ENCODE results near the gene CLCN2.

CLCN2 gene

DNA sequence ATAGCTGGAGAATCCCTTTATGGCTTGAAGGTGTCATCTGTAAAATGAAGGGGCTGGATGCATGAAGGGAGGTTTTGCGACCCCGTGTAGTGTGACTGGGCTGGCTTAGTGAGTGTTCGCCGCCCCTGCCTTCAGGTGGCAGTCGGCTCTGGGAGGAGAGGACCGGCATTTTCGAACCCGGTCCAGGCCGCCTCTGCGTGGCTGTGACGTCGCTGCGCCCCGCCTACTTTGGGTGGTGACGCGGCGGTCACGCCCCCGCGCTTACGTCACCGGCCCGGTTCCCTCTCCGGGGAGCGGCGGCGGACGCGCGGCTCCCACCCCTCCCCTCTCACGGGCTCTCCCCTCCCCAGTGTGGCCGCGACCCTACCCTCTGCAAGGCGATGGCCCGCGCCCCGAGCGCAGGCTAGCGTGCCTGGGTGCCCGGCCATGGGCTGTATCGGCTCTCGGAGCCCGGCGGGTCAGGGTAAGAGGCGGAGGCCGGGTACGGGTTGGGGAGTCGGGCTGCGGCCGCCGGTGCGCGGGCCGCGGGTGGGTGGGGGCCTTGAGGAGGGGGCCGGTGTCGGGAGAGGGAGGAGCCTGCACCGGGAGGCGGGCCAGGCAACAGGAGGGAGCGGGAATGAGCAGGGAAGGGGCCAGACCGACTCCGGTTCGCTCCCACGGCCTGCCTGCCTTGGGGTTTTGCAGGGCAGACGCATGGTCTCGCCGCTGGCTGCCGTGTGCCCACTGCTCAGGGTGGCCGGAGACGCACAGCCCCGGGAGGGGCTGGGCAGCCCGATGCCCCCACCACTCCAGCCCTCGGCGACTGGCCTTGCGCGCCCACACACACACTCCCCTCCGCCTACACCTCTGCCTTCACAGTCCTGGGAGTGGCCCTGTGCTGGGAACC, 25.5 kb downstream of the CLCN2 start:
- no peaks in the 10 kb centered on the region for H3K9me3 Mint-ChIP-seq
- peaks cover 45% of the 10 kb centered on the region for H3K36me3 Mint-ChIP-seq (ENCODE audit: low read depth)
- peak overlapping the region; percentile 88 for H3K4me3 Mint-ChIP-seq
- peak overlapping the region; percentile 88 for H3K27ac Mint-ChIP-seq
- H3K27me3 Mint-ChIP-seq: no peaks in the 10 kb centered on the region
- H3K4me1 Mint-ChIP-seq (ENCODE audit: low read depth): peaks cover 66% of the 10 kb centered on the region

DNA sequence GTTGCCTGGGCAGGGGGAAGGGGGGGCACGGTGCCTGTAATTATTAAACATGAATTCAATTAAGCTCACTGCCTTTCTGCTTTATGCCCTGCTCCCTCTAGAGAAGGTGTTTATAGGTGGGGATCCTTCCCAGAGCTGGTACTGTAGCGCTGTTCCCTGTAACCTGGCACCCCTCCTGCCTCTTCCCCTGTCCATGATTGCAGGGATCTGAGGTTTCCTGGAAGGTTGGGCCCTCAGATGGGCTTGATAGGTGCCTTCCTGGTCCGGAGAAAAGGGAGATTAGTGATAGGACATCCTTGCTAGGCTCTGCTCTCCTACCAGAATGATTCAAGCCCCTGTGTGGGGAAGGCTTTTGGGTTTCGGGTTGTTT, 26.1 kb downstream of the CLCN2 start:
- Mint-ChIP-seq H3K27me3 (no peaks in the 10 kb centered on the region), H3K4me1 (ENCODE audit: low read depth) (peaks cover 70% of the 10 kb centered on the region), H3K4me3 (peak overlapping the region; percentile 88), H3K27ac (peak overlapping the region; percentile 88), H3K9me3 (no peaks in the 10 kb centered on the region), H3K36me3 (ENCODE audit: low read depth) (peaks cover 50% of the 10 kb centered on the region)

DNA sequence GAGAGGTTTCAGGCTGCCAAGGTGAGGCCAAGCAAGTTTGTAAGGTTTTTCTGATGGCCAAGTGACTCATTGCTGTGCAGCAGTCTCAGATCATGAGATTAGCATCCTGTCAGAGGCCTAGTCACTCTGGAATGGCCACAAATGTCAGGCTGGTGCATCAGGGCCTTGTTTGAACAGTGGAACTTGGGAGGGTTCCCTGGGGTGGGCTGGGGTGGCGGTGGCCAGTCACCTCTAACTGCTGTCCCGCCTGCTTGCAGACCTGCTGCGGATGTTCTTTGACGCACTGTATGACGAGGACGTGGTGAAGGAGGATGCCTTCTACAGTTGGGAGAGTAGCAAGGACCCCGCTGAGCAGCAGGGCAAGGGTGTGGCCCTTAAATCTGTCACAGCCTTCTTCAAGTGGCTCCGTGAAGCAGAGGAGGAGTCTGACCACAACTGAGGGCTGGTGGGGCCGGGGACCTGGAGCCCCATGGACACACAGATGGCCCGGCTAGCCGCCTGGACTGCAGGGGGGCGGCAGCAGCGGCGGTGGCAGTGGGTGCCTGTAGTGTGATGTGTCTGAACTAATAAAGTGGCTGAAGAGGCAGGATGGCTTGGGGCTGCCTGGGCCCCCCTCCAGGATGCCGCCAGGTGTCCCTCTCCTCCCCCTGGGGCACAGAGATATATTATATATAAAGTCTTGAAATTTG, 26.8 kb downstream of the CLCN2 start:
- Mint-ChIP-seq H3K4me1 (ENCODE audit: low read depth) (peaks cover 74% of the 10 kb centered on the region), H3K9me3 (no peaks in the 10 kb centered on the region), H3K4me3 (peak overlapping the region; percentile 60), H3K27ac (peak overlapping the region; percentile 96), H3K36me3 (ENCODE audit: low read depth) (peaks cover 55% of the 10 kb centered on the region), H3K27me3 (no peaks in the 10 kb centered on the region)

DNA sequence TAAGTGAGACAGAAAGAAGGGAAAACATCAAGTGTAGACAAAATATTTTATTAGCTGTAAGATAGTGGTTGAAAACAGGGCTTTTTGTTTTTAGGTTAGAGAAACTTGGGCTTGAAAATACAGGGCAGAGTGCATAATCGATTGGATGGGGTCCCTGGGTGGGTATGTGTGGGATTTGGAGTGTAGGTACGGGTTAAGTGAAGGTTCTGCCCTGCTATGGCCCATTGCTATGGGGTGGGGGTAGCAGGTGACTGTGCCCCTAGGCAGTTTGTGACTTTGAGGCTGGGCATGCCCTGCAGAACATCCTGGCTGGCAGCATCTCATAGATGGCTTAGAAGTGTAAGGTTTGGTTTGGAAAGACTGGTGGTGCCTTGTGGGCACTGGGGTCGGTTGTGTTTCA, 27.7 kb downstream of the CLCN2 start:
- H3K36me3 Mint-ChIP-seq (ENCODE audit: low read depth): peaks cover 65% of the 10 kb centered on the region
- no peaks in the 10 kb centered on the region for H3K9me3 Mint-ChIP-seq
- no peaks in the 10 kb centered on the region for H3K27me3 Mint-ChIP-seq
- peak overlapping the region; percentile 84 for H3K27ac Mint-ChIP-seq
- peaks cover 80% of the 10 kb centered on the region for H3K4me1 Mint-ChIP-seq (ENCODE audit: low read depth)
- peak overlapping the region; percentile 15 for H3K4me3 Mint-ChIP-seq

DNA sequence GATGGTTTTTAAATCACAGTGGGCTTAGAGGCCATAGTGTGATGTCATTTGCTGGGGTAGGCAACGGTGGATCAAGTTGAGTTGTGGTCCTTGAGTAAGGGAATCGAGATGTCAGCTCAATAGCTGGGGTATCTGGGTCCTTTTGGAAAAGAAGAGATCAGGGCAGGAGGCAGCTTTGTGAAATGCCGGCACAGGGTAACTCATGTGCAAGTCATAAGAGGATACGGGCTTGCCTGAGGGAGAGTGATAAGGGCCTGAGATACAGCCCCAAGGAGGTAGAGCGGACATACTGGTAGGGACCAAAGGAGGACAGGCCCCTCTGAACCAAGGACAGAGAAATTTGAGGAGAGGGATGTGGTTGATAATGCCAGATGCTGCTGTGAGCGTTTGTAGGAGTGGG, 28.2 kb downstream of the CLCN2 start:
- Mint-ChIP-seq H3K4me3 (peak overlapping the region; percentile 17), H3K27me3 (no peaks in the 10 kb centered on the region), H3K9me3 (no peaks in the 10 kb centered on the region), H3K4me1 (ENCODE audit: low read depth) (peaks cover 79% of the 10 kb centered on the region), H3K36me3 (ENCODE audit: low read depth) (peaks cover 69% of the 10 kb centered on the region), H3K27ac (peak overlapping the region; percentile 84)

DNA sequence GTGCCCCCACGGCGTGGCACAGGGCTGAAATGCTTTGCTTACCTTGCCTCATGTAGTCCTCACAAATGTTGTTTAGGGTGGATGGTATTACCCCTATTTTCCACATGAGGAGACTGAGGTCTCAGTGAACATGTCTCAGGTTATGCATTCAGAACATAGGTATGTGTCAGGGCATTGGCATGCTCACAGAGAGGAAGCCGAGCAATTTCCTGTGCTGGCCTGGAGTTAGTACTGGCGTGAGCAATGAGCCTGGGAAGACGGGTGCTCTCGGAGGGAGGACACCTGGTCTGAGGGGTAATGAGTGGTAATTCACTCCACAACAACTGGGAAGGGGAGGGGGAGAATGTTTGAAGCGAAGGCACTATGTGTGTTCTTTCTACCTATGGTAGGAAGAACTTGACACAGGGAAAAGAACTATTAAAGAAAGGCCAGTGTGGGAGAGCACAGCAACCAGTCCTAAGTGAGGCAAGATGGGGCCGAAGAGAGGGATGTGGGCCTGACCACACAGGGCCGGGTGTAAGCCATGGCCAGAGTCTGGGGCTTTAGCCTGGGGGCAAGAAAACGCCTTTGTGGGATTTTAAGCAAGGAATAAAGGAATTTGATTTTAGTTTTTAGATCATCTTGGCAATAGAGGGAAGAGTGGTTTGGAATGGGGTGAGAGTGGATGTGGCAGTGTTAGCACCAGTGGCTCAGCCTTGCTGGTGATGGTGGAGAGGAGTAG, 28.9 kb downstream of the CLCN2 start:
- H3K36me3 Mint-ChIP-seq (ENCODE audit: low read depth): peaks cover 75% of the 10 kb centered on the region
- H3K27ac Mint-ChIP-seq: peak overlapping the region; percentile 84
- peaks cover 72% of the 10 kb centered on the region for H3K4me1 Mint-ChIP-seq (ENCODE audit: low read depth)
- H3K4me3 Mint-ChIP-seq: no peak overlapping the region
- H3K9me3 Mint-ChIP-seq: no peaks in the 10 kb centered on the region
- no peaks in the 10 kb centered on the region for H3K27me3 Mint-ChIP-seq

DNA sequence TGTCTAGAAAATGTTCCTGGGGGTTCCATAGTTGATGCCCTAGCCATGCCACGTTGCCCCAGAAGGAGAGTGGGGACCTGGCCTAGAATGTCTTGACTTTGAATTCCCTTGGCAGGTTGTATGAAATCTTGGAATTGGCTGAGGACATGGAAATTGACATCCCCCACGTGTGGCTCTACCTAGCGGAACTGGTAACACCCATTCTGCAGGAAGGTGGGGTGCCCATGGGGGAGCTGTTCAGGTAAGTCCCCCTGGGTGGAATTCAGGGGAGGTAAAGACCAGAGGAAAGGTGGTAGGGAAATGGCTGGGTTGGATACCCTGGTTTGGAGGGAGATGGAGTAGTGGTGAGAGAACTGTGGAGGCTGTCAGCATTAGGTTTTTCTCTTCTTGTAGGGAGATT, 32.9 kb downstream of the CLCN2 start:
- Mint-ChIP-seq H3K9me3 (no peaks in the 10 kb centered on the region), H3K36me3 (ENCODE audit: low read depth) (peaks cover 94% of the 10 kb centered on the region), H3K4me1 (ENCODE audit: low read depth) (peaks cover 62% of the 10 kb centered on the region), H3K27me3 (no peaks in the 10 kb centered on the region), H3K4me3 (no peak overlapping the region), H3K27ac (peak overlapping the region; percentile 81)

DNA sequence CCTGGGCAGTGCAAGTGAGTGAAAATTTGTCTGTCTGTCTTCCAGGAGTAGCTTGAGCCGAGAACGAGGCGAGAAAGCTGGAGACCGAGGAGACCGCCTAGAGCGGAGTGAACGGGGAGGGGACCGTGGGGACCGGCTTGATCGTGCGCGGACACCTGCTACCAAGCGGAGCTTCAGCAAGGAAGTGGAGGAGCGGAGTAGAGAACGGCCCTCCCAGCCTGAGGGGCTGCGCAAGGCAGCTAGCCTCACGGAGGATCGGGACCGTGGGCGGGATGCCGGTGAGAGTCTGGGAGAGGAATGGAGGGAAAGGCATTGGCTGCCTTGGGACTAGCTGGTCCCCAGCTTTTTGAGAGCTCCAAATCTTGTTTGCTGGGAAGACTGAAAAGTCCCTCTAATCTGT, 34.2 kb downstream of the CLCN2 start:
- Mint-ChIP-seq H3K36me3 (ENCODE audit: low read depth) (peaks cover 94% of the 10 kb centered on the region), H3K27me3 (no peaks in the 10 kb centered on the region), H3K27ac (peak overlapping the region; percentile 31), H3K9me3 (no peaks in the 10 kb centered on the region), H3K4me3 (no peak overlapping the region), H3K4me1 (ENCODE audit: low read depth) (peaks cover 56% of the 10 kb centered on the region)

DNA sequence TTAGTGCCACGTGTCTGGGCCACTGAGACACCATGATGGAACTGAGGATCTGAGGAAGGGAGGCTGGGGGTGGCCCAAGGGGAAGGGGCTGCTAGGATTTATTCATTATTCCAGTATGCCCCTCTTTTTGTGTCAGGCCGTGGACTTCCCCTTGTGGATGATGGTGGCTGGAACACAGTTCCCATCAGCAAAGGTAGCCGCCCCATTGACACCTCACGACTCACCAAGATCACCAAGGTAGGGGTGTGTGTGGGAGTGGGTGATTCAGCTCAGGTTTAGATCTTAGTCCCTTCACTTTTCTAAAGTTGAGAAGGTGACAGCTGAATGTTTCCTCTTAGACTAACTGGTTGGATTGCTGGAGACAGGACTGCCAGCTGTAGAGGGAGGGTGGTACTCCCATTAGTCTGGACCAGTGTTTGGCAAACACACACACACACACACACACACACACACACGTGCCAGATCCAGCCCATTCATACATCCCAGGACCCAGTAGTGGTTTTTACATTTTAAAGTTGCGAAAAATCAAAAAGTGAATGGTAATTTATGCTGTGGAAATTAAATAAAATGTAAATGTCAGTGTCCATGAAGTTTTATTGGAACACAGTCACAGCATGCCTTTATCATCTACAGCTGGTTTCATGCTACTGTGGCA, 35.6 kb downstream of the CLCN2 start:
- Mint-ChIP-seq H3K36me3 (ENCODE audit: low read depth) (peaks cover 94% of the 10 kb centered on the region), H3K27me3 (no peaks in the 10 kb centered on the region), H3K27ac (peak overlapping the region; percentile 85)

DNA sequence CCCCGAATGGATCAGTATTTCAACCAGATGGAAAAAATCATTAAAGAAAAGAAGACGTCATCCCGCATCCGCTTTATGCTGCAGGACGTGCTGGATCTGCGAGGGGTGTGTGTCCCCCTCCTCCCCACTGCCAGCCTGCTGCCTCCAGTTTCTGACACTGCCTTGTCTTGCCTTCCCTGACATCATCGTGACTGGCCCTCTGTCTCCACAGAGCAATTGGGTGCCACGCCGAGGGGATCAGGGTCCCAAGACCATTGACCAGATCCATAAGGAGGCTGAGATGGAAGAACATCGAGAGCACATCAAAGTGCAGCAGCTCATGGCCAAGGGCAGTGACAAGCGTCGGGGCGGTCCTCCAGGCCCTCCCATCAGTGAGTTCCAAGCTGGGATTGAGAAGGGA, 36.1 kb downstream of the CLCN2 start:
- Mint-ChIP-seq H3K27ac (peak overlapping the region; percentile 85), H3K4me1 (ENCODE audit: low read depth) (peaks cover 53% of the 10 kb centered on the region), H3K36me3 (ENCODE audit: low read depth) (peaks cover 95% of the 10 kb centered on the region), H3K9me3 (no peaks in the 10 kb centered on the region), H3K27me3 (no peaks in the 10 kb centered on the region), H3K4me3 (no peak overlapping the region)

More for the DNA sequence above, 35.6 kb downstream of the CLCN2 start:
- H3K4me3 Mint-ChIP-seq: no peak overlapping the region
- peaks cover 53% of the 10 kb centered on the region for H3K4me1 Mint-ChIP-seq (ENCODE audit: low read depth)
- no peaks in the 10 kb centered on the region for H3K9me3 Mint-ChIP-seq

DNA sequence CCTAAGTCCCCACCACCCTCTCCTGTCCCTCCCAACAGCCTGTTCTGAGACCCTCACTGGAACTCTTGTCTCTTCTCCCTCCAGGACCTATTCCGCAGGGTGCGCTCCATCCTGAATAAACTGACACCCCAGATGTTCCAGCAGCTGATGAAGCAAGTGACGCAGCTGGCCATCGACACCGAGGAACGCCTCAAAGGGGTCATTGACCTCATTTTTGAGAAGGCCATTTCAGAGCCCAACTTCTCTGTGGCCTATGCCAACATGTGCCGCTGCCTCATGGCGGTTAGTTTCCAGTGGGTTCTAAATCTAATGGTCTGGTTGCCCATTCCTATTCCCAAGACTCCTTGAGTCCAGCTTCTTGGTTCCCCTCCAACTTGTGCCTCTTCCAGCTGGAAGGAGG, 37.7 kb downstream of the CLCN2 start:
- no peak overlapping the region for H3K4me3 Mint-ChIP-seq
- H3K9me3 Mint-ChIP-seq: no peaks in the 10 kb centered on the region
- peaks cover 93% of the 10 kb centered on the region for H3K36me3 Mint-ChIP-seq (ENCODE audit: low read depth)
- H3K4me1 Mint-ChIP-seq (ENCODE audit: low read depth): peaks cover 54% of the 10 kb centered on the region
- H3K27me3 Mint-ChIP-seq: no peaks in the 10 kb centered on the region
- H3K27ac Mint-ChIP-seq: no peak overlapping the region

DNA sequence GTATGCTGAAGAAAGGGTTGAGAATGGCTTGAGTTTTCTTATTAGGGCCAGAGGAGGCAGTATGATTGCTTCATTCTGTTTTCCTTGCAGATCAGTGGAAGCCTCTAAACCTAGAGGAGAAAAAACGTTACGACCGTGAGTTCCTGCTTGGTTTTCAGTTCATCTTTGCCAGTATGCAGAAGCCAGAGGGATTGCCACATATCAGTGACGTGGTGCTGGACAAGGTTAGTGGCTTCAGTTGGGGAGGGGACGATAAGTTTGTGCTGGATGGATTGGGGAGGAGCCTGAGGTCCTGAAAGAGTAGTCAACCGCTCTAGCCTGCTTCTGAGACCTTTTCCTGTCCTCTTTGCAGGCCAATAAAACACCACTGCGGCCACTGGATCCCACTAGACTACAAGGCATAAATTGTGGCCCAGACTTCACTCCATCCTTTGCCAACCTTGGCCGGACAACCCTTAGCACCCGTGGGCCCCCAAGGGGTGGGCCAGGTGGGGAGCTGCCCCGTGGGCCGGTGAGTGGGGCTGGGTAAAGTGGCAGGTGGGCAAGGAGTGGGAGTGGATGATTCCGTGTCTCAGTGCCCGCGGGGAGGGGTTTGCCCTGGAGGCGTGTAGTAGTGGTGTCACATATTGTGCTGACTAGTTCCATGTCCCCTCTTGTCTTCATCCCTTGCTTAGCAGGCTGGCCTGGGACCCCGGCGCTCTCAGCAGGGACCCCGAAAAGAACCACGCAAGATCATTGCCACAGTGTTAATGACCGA, 38.5 kb downstream of the CLCN2 start:
- Mint-ChIP-seq H3K36me3 (ENCODE audit: low read depth) (peaks cover 90% of the 10 kb centered on the region), H3K27me3 (no peaks in the 10 kb centered on the region), H3K9me3 (no peaks in the 10 kb centered on the region), H3K4me1 (ENCODE audit: low read depth) (peaks cover 58% of the 10 kb centered on the region), H3K4me3 (no peak overlapping the region), H3K27ac (no peak overlapping the region)

DNA sequence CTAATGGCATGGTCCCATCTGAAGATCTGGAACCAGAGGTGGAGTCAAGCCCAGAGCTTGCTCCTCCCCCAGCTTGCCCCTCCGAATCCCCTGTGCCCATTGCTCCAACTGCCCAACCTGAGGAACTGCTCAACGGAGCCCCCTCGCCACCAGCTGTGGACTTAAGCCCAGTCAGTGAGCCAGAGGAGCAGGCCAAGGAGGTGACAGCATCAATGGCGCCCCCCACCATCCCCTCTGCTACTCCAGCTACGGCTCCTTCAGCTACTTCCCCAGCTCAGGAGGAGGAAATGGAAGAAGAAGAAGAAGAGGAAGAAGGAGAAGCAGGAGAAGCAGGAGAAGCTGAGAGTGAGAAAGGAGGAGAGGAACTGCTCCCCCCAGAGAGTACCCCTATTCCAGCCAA, 39.7 kb downstream of the CLCN2 start:
- Mint-ChIP-seq H3K4me1 (ENCODE audit: low read depth) (peaks cover 70% of the 10 kb centered on the region), H3K27me3 (no peaks in the 10 kb centered on the region), H3K27ac (peak overlapping the region; percentile 40), H3K9me3 (no peaks in the 10 kb centered on the region), H3K4me3 (no peak overlapping the region), H3K36me3 (ENCODE audit: low read depth) (peaks cover 90% of the 10 kb centered on the region)

DNA sequence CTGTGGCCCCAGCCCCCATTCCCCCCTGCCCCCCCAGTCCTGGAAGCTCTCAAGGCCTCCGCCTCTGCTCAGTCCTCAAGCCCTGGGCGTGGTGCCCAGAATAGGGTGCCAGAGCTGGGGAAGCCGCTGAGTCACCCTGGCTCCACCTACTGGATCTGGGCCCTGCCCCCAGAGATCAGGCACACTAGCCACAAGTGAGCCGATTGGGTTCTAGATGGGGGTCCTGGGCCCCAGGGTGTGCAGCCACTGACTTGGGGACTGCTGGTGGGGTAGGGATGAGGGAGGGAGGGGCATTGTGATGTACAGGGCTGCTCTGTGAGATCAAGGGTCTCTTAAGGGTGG, 41.3 kb downstream of the CLCN2 start:
- Mint-ChIP-seq H3K9me3 (no peaks in the 10 kb centered on the region), H3K4me1 (ENCODE audit: low read depth) (peaks cover 67% of the 10 kb centered on the region), H3K27ac (peak overlapping the region; percentile 22), H3K27me3 (no peaks in the 10 kb centered on the region), H3K4me3 (no peak overlapping the region), H3K36me3 (ENCODE audit: low read depth) (peaks cover 85% of the 10 kb centered on the region)
